ENCODE measurements around the gene LUC7L2. TPM values are rescaled to one million over a fixed set of nuclear protein-coding genes. Genes with fewer than 3 reads are reported as not detected.
"Not testable (repeated sequence)": the region's sequence is repeated elsewhere in the genome, so short reads cannot be mapped to it uniquely, and the experiment has no call there.

The LUC7L2 gene
- total RNA-seq, 1 donor from 2014 or later: 94.7 TPM

DNA sequence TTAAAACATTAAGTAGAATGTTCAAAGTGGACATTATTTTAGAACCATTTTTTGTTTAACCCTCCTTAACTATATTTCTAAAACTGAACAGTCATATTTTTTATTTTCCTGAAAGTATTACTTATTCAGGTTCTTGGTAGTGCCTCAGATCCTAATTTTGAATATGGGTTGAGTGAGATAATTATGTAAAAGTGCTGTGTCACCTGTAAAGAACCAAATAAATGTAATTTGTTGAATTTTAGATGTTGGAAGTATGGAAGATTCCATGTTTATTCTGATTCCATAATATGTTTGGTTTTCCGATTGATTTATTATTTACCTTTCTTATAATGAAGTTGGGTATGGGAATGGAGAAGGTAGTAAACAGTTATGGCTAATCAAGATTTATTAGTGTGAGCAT, 61.4 kb downstream of the LUC7L2 start:
- Mint-ChIP-seq H3K27ac (no peak overlapping the region), H3K4me1 (ENCODE audit: low read depth) (no peaks in the 10 kb centered on the region), H3K9me3 (ENCODE audit: low read depth) (no peaks in the 10 kb centered on the region), H3K36me3 (ENCODE audit: insufficient read depth) (peaks cover 26% of the 10 kb centered on the region), H3K27me3 (no peaks in the 10 kb centered on the region), H3K4me3 (ENCODE audit: low read depth) (no peak overlapping the region)
- no peak for DNase-seq (ENCODE audit: low spot score, unreplicated experiment)
- no peak for TF ChIP-seq CTCF (IDR thresholded peaks at IDR 0.05; ENCODE audit: unreplicated experiment)

DNA sequence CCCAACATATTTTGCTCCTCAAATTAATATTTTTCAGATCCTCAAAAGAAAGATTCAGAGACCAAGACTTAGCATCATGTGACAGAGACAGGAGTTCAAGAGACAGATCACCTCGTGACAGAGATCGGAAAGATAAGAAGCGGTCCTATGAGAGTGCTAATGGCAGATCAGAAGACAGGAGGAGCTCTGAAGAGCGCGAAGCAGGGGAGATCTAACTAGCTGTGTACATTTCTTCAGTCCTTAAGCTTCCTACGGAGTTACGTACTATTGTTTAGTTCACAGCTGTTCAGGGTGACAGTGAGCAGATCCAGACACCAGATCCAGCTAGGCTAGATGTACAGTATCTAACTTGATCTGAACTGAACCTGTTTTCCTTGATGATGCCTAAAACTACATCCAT, 62.4 kb downstream of the LUC7L2 start:
- TF ChIP-seq CTCF (IDR thresholded peaks at IDR 0.05; ENCODE audit: unreplicated experiment): no peak
- DNase-seq (ENCODE audit: low spot score, unreplicated experiment): no peak
- H3K9me3 Mint-ChIP-seq (ENCODE audit: low read depth): no peaks in the 10 kb centered on the region
- no peak overlapping the region for H3K4me3 Mint-ChIP-seq (ENCODE audit: low read depth)
- no peaks in the 10 kb centered on the region for H3K27me3 Mint-ChIP-seq
- H3K36me3 Mint-ChIP-seq (ENCODE audit: insufficient read depth): peaks cover 20% of the 10 kb centered on the region
- H3K4me1 Mint-ChIP-seq (ENCODE audit: low read depth): no peaks in the 10 kb centered on the region
- H3K27ac Mint-ChIP-seq: no peak overlapping the region

- H3K9me3 Mint-ChIP-seq (ENCODE audit: low read depth): no peaks in the 10 kb centered on the region
- no peak for TF ChIP-seq CTCF (IDR thresholded peaks at IDR 0.05; ENCODE audit: unreplicated experiment)
- DNase-seq (ENCODE audit: low spot score, unreplicated experiment): no peak
- H3K27me3 Mint-ChIP-seq: no peaks in the 10 kb centered on the region
- H3K4me1 Mint-ChIP-seq (ENCODE audit: low read depth): no peaks in the 10 kb centered on the region
- peaks cover 19% of the 10 kb centered on the region for H3K36me3 Mint-ChIP-seq (ENCODE audit: insufficient read depth)
- peak overlapping the region; percentile 46 for H3K27ac Mint-ChIP-seq
- no peak overlapping the region for H3K4me3 Mint-ChIP-seq (ENCODE audit: low read depth)
These were observed 63.4 kb downstream of the LUC7L2 start for GRCh38 chr7:139423091-139423490.

DNA sequence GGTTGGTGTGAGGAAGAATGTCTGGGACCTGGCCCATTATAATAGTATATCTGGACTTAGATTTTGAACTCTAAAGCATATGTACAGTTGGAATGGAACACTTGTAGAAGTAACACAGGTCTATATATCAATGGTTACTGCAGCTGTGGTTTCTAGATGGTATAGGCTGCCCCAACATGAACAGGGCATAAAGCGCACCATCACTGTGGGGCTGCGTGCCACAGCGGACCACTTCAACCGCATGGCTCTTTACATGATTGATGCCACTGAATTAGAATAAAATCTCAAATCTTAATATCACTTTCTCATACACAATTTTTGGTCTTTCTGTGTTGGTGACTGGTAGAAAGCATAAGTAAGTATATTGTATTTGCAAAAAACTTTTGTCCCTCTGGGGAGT, 64.3 kb downstream of the LUC7L2 start:
- H3K27me3 Mint-ChIP-seq: no peaks in the 10 kb centered on the region
- peak overlapping the region; percentile 46 for H3K27ac Mint-ChIP-seq
- H3K4me3 Mint-ChIP-seq (ENCODE audit: low read depth): no peak overlapping the region
- no peak for TF ChIP-seq CTCF (IDR thresholded peaks at IDR 0.05; ENCODE audit: unreplicated experiment)
- no peak for DNase-seq (ENCODE audit: low spot score, unreplicated experiment)
- H3K36me3 Mint-ChIP-seq (ENCODE audit: insufficient read depth): peaks cover 20% of the 10 kb centered on the region
- H3K9me3 Mint-ChIP-seq (ENCODE audit: low read depth): no peaks in the 10 kb centered on the region
- no peaks in the 10 kb centered on the region for H3K4me1 Mint-ChIP-seq (ENCODE audit: low read depth)

- not testable (repeated sequence) for DNase-seq (ENCODE audit: low spot score, unreplicated experiment); H3K27ac Mint-ChIP-seq
These were observed 66.0 kb downstream of the LUC7L2 start for GRCh38 chr7:139425701-139426100.

DNA sequence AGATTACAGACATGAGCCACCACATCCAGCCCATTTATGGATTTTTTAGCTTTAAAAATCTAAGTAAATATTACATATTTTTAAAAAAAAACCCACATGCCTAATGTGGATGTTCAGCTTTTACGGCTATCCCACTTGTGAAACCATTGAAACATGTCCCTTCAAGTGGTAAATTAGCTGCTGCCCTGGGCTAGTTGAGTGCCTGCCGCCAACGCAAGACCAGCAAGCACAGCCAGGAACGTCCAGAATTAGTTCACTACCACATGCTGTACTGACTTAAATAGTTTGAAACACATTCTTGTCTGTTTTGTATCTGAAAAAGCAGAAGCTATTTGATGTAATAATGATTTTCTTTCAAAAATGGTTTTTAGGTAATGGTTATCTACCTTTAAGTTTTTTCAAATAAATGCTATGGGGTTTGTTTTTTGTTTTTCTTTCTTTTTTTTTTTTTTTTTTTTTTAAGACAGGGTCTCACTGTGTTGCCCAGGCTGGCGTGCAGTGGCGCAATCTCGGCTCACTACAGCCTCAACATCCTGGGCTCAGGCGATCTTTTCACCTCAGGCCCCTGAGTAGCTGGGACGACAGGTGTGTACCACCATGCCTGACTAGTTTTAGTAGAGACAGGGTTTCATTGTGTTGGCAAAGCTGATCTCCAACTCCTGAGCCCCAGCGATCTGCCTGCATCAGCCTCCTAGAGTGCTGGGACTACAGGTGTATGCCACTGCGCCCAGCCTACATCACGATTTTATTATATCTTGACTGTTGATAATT, 66.7 kb downstream of the LUC7L2 start:
- Mint-ChIP-seq H3K9me3 (ENCODE audit: low read depth) (no peaks in the 10 kb centered on the region), H3K27ac (peak overlapping the region; percentile 62), H3K27me3 (no peaks in the 10 kb centered on the region), H3K36me3 (ENCODE audit: insufficient read depth) (peaks cover 10% of the 10 kb centered on the region), H3K4me1 (ENCODE audit: low read depth) (peaks cover 16% of the 10 kb centered on the region), H3K4me3 (ENCODE audit: low read depth) (no peak overlapping the region)
- no peak for DNase-seq (ENCODE audit: low spot score, unreplicated experiment)
- no peak for TF ChIP-seq CTCF (IDR thresholded peaks at IDR 0.05; ENCODE audit: unreplicated experiment)

More at GRCh38 chr7:139425701-139426100, 66.0 kb downstream of the LUC7L2 start:
- H3K36me3 Mint-ChIP-seq (ENCODE audit: insufficient read depth); H3K4me1 Mint-ChIP-seq (ENCODE audit: low read depth); H3K9me3 Mint-ChIP-seq (ENCODE audit: low read depth); H3K27me3 Mint-ChIP-seq; H3K4me3 Mint-ChIP-seq (ENCODE audit: low read depth): not testable (repeated sequence)

Measured in progenitor cell of endocrine pancreas (in vitro differentiated cells).